GM21717 (cell line): Measurements from ENCODE around the gene CDH7.
A peak's percentile ranks its signal among the peaks of the same experiment; 100 is the strongest.

ENCODE experiments used
- ATAC-seq: cut with Tn5 transposase; IDR thresholded peaks from one replicate; pipeline ENCODE4 v1.9.1; 2021; ENCODE audit warnings: mild to moderate bottlenecking, moderate library complexity; ENCODE audit not compliant: unreplicated experiment

The CDH7 gene

DNA sequence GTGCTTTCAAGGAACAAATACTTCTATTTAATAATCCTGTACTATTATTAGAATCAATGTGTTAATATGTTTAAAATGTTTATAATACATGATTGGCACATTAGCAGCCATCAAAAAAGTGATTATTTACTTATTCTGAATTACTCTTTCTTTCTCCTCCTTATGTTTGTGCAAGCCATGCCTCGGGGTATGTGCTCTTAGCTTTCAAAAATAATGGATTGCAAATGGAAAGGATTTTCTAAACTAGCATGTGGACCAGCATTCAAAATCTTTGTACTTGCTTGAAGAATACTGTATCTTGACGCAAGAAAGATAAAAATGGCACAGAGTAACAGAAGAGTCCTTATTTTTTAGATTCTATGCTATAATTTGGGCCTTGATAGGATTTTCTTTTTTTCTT lies 156.5 kb downstream of the CDH7 start:
- no peak for ATAC-seq

DNA sequence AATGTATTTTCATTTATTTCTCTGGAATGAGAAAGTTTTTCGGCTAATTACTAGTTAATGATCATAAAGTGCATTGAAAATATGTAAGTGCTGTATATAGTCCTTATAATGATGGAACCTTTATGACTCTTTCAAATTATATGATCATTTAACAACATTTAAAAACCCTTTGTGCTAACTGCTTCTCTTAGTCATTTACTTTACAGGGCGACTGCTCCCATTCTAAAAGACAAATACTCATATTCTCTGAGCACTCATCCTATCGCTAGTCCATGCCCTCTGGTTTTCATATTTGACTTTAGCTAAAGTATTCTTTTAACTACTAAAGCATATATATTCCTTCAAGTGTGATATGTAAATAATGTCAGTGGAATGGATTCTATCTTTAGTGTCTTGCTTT lies 168.2 kb downstream of the CDH7 start:
- no peak for ATAC-seq

DNA sequence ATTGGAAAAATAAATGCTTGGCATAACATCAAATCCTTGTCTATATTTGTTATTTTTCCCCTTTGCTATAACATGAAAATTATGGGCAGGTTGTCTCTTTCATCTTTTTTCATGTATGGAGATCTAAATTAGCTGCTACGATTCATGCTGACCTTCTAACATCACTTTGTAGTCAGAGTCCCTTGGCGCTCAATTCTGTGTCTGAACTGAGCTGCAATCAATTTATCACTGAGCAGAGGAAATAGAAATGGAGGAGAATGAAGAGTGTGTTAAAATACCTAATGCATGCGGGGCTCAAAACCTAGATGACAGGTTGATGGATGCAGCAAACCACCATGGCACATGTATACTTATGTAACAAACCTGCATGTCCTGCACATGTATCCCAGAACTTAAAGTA lies 168.9 kb downstream of the CDH7 start:
- no peak for ATAC-seq

- ATAC-seq, result no peak
Measured at GRCh38 chr18:65922103-65922502, 171.3 kb downstream of the CDH7 start.

- no peak for ATAC-seq
Measured at GRCh38 chr18:65924904-65925303, 174.1 kb downstream of the CDH7 start.

DNA sequence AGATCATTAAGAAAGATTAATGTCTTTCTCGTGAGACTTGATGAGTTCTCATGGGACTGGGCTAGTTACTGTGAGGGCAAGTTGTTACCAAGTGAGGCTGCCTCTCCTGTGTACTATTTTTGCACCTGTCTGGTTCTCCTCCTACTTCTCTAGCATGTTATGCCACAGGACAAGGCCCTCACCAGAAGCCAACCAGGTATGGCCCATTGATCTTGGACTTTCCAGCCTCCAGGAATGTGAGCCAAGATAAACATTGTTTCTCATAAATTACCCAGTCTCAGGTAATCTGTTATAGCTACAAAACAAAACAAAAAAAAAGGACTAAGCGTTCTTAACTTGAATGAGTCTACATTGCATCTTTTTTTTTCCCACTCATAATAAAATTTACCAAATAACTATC lies 184.1 kb downstream of the CDH7 start:
- ATAC-seq, result no peak

- ATAC-seq, result no peak
Measured at GRCh38 chr18:65936678-65937077, 185.9 kb downstream of the CDH7 start.

GRCh38 chr18:65937180-65937579 lies 186.4 kb downstream of the CDH7 start:
- ATAC-seq, result no peak

GRCh38 chr18:65938592-65939372 lies 188.0 kb downstream of the CDH7 start:
- peak; percentile 92 for ATAC-seq
